NOMO-1 treated with DMSO at 0.1 percent for 48 hours (cell line): ENCODE data around the gene SNX13.

Experiments used
- DNase-seq: peaks from one replicate; lab custom pipeline; 2025; ENCODE audit not compliant: unreplicated experiment; lab: John Stamatoyannopoulos, UW

Gene SNX13

GRCh38 chr7:17782216-17782549, 158.1 kb downstream of the SNX13 start:
- no peak for DNase-seq

DNA sequence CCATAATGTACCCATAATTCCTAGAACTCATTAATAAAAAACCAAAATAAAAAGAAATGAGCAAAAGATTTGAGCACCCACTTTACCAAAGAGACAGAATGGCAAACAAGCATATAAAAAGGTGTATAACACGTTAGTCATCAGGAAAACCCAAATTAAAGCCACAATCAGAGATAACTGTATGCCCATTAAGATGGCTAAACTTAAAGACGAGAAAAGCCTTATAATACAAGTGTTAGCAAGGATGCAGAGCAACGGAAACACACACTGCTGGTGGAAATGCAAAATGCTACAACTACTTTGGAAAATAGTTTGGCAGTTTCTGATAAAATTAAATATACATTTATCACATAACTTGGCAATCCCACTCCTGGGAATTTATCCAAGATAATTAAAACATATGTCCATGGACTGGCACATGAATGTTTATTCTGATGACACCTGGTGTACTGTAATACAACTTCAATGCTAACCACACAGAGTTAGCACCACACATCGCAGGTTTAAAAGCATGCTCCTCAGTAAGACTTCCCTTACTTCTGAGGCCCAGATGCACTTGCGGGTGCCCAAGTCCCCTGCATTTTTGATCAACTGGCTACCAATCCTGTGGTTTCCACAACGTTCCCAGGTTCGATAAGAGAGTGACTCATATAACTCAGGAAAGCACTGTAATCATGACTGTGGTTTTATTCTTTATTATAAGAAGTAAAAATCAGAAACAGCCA, 158.6 kb downstream of the SNX13 start:
- no peak for DNase-seq

- no peak for DNase-seq
These were observed 160.9 kb downstream of the SNX13 start for GRCh38 chr7:17779381-17779780.

GRCh38 chr7:17774716-17775288, 165.5 kb downstream of the SNX13 start:
- no peak for DNase-seq

GRCh38 chr7:17774248-17774647, 166.0 kb downstream of the SNX13 start:
- no peak for DNase-seq

GRCh38 chr7:17773289-17773626, 167.0 kb downstream of the SNX13 start:
- peak; percentile 99 for DNase-seq

- DNase-seq = no peak
These were observed 167.6 kb downstream of the SNX13 start for GRCh38 chr7:17772581-17773288.

GRCh38 chr7:17771901-17772408, 168.3 kb downstream of the SNX13 start:
- no peak for DNase-seq

GRCh38 chr7:17770710-17771375, 169.5 kb downstream of the SNX13 start:
- DNase-seq = peak; percentile 98

DNA sequence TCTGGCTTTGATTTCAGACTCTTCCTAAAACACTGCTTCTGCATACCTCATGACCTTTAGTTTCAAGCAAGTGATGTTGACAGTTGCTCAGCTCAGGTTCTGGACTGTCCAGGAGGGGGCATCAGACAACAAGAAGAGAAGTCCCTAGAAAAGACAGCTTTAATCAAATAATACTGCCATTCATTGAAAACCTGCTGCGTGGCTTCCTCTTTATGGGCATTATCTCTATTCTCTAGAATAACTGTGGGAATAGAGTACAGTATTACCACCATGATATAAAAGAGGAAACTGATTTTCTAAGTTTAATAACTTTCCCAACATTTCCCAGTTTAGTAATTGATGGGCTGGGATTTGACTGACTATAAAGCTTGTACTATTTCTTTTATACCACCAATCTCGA, 170.4 kb downstream of the SNX13 start:
- DNase-seq = peak; percentile 85

DNA sequence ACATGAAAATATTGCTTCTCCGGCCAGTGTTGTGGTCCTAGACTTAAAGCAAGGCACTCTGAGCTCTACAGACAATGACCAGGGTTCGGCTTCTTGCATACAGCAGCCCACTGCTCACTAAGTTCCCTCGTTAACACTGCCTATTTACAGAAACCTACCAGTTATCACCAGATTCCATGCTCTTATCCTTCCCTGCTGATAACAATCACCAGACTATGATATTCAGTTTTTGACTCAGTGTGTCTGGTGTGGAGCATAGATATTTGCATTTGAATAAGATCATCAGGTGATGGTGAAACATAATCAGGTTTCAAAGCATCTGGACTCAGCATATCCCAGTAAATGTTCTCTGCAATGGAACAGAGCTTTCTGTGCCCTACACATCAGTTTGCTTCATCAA, 182.3 kb downstream of the SNX13 start:
- no peak for DNase-seq

DNA sequence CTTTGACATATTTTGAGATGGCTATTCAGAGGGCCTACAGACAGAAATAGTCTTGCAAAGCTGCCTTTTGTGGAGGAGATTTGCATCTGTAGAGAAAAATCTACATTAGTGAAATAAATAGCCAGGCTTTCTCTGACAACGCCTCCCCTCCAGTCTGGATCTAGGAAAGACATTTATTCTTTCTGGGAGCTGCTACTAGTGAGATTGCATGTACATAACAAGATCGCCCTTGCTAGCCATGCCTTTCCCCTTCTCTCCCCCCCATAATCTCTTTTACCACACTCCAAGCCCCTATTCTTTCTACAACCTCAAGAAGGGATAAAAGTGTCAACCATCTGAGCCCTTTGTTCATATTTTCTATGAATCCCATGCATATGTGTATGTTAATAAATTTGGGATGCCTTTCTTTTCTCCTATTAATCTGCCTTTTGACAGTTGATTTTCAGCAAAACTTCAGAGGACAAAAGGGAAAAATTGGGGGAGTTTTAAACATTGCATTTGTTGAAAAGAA, 194.2 kb downstream of the SNX13 start:
- no peak for DNase-seq

DNA sequence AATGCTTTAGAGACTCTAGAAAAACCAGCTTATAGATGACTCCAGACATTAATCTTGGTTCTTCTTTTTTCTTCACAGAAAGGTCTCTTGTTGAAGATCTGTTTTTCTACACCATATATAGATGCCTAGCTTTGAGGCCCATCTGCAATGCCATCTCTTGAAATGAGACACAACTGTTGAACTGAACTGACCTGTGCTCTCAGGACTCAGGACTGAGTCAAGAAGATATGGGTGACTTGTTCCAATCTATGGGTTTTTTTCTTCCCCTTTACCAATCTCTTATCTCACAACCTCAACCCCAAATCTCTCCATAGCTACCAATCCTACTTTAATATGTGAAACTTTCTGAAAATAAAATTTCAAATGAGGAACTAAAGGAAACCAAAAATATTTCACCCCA, 194.7 kb downstream of the SNX13 start:
- DNase-seq = peak; percentile 3

DNA sequence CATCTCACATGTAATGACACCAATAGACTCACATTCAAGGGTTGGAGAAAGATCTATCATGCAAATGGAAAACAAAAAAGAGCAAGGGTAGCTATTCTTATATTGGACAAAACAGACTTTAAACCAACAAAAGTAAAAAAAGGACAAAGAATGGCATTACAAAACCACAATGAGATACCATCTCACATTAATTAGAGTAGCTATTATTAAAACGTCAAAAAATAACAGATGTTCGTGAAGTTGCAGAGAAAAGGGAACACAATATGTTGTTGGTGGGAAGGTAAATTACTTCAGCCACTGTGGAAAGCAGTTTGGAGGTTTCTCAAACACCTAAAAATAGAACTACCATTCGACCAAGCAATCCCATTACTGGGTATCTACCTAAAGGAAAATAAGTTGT, 197.0 kb downstream of the SNX13 start:
- DNase-seq = peak; percentile 47

GRCh38 chr7:17741426-17741825, 198.9 kb downstream of the SNX13 start:
- no peak for DNase-seq
